ENCODE data around the gene XRCC5.
A peak's percentile ranks its signal among the peaks of the same experiment; 100 is the strongest.

Gene XRCC5

GRCh38 chr2:216229277-216229914, 120.2 kb downstream of the XRCC5 start:
- Histone ChIP-seq H3K9me3 (ENCODE audit: control insufficient read depth, insufficient read depth, low read depth, low read length) (no peaks in the 10 kb centered on the region), H3K36me3 (ENCODE audit: control insufficient read depth in 2 of 2, insufficient read depth in 1 of 2, low read length in 2 of 2) (no peaks in the 10 kb centered on the region), H3K4me1 (ENCODE audit: control insufficient read depth, insufficient read depth, low read length) (no peaks in the 10 kb centered on the region), H3K4me3 (ENCODE audit: low read depth, low read length) (no peak overlapping the region), H3K27ac (ENCODE audit: extremely low read depth, low read depth, low read length) (no peak overlapping the region)
- ChIA-PET CTCF (interaction anchor here (1.0 kb wide), 1 partner anchor 14 kb away, joined by 3 read pairs; no protein-coding TSS in a partner anchor), POLR2A (no interaction called here)
- no peak for TF ChIP-seq ZNF248 (tag by site-specific recombination; IDR thresholded peaks at IDR 0.05)
- no peak for TF ChIP-seq ZNF510 (tag by site-specific recombination; IDR thresholded peaks at IDR 0.05; ENCODE audit: insufficient replicate concordance)
- TF ChIP-seq ZNF530 (tag by site-specific recombination; IDR thresholded peaks at IDR 0.05; ENCODE audit: low read depth), result no peak
- TF ChIP-seq ZBTB1 (tag by site-specific recombination; IDR thresholded peaks at IDR 0.05), result no peak
- no peak for TF ChIP-seq ZNF221 (tag by site-specific recombination; IDR thresholded peaks at IDR 0.05; ENCODE audit: borderline replicate concordance)

GRCh38 chr2:216231867-216232266, 122.7 kb downstream of the XRCC5 start:
- TF ChIP-seq TRIM28 (IDR thresholded peaks at IDR 0.05; ENCODE audit: borderline replicate concordance, low read length) (peak; percentile 54; the same call in 1 of the 2 replicates), ZNF221 (tag by site-specific recombination; IDR thresholded peaks at IDR 0.05; ENCODE audit: borderline replicate concordance) (no peak), SETDB1 (IDR thresholded peaks at IDR 0.05; ENCODE audit: insufficient read length, low read length) (peak; percentile 96)
- ChIA-PET CTCF (no interaction called here), POLR2A (no interaction called here)
- H3K27ac ChIP-seq (ENCODE audit: extremely low read depth, low read depth, low read length), result no peak overlapping the region
- H3K4me3 ChIP-seq (ENCODE audit: low read depth, low read length), result no peak overlapping the region
- no peaks in the 10 kb centered on the region for H3K9me3 ChIP-seq (ENCODE audit: control insufficient read depth, insufficient read depth, low read depth, low read length)
- H3K36me3 ChIP-seq (ENCODE audit: control insufficient read depth in 2 of 2, insufficient read depth in 1 of 2, low read length in 2 of 2), result no peaks in the 10 kb centered on the region
- no peaks in the 10 kb centered on the region for H3K4me1 ChIP-seq (ENCODE audit: control insufficient read depth, insufficient read depth, low read length)

GRCh38 chr2:216232721-216233120, 123.6 kb downstream of the XRCC5 start:
- ChIA-PET POLR2A (no interaction called here), CTCF (no interaction called here)
- H3K9me3 ChIP-seq (ENCODE audit: control insufficient read depth, insufficient read depth, low read depth, low read length), result no peaks in the 10 kb centered on the region
- H3K36me3 ChIP-seq (ENCODE audit: control insufficient read depth in 2 of 2, insufficient read depth in 1 of 2, low read length in 2 of 2), result no peaks in the 10 kb centered on the region
- H3K4me3 ChIP-seq (ENCODE audit: low read depth, low read length), result no peak overlapping the region
- H3K4me1 ChIP-seq (ENCODE audit: control insufficient read depth, insufficient read depth, low read length), result no peaks in the 10 kb centered on the region
- no peak overlapping the region for H3K27ac ChIP-seq (ENCODE audit: extremely low read depth, low read depth, low read length)
- TF ChIP-seq ZSCAN16 (tag by site-specific recombination; IDR thresholded peaks at IDR 0.05) (no peak), ZNF146 (tag by site-specific recombination; IDR thresholded peaks at IDR 0.05) (no peak), PRDM4 (tag by site-specific recombination; IDR thresholded peaks at IDR 0.05) (no peak), WT1 (tag by site-specific recombination; IDR thresholded peaks at IDR 0.05) (no peak), ZNF530 (tag by site-specific recombination; IDR thresholded peaks at IDR 0.05; ENCODE audit: low read depth) (no peak), ZNF148 (tag by site-specific recombination; IDR thresholded peaks at IDR 0.05; ENCODE audit: borderline replicate concordance) (no peak), ZNF664 (tag by site-specific recombination; IDR thresholded peaks at IDR 0.05) (no peak), ZNF404 (tag by site-specific recombination; IDR thresholded peaks at IDR 0.05) (no peak), ZNF561 (tag by site-specific recombination; IDR thresholded peaks at IDR 0.05; ENCODE audit: borderline replicate concordance) (no peak), ZBTB48 (tag by site-specific recombination; IDR thresholded peaks at IDR 0.05) (no peak), ZNF350 (tag by site-specific recombination; IDR thresholded peaks at IDR 0.05) (no peak), ZNF660 (tag by site-specific recombination; IDR thresholded peaks at IDR 0.05) (no peak)

Data from HEK293 (cell line).